Natural killer cell (primary cell): Measurements from ENCODE around the gene RBKS. TPM values are rescaled to one million over a fixed set of nuclear protein-coding genes. Genes with fewer than 3 reads are reported as not detected.

Experiments used
- ATAC-seq, 3 donors: fragments of 150-1000 bp in 2 of 3; fragments of 200-7000 bp in 1 of 3; cut with Tn5 transposase; 1 replicate in 1 of 3; 2 replicates in 2 of 3; pipeline ENCODE4 v1.10.0; 2021; ENCODE audit warnings: mild to moderate bottlenecking in 2 of 3, moderate library complexity in 2 of 3
- DNase-seq, 2 donors: peaks; one replicate each; pipeline versions ENCODE4 v3.0.0 to v3.0.0-alpha.2; 2013 to 2021; ENCODE audit warnings: mixed read lengths in 1 of 2
- H3K27ac ChIP-seq: one replicate; pipeline ENCODE4 v1.5.1; 2013; ENCODE audit warnings: mild to moderate bottlenecking, low read length
- H3K27me3 ChIP-seq: one replicate; pipeline ENCODE4 v1.6.1; 2013; ENCODE audit warnings: low read length; ENCODE audit not compliant: control insufficient read depth, insufficient read depth
- H3K36me3 ChIP-seq: one replicate; pipeline ENCODE4 v1.6.1; 2013; ENCODE audit warnings: low read length; ENCODE audit not compliant: control insufficient read depth, insufficient read depth
- H3K4me1 ChIP-seq: one replicate; pipeline ENCODE4 v1.6.1; 2013; ENCODE audit warnings: low read length; ENCODE audit not compliant: control insufficient read depth, insufficient read depth
- H3K4me3 ChIP-seq: one replicate; pipeline ENCODE4 v1.5.1; 2013; ENCODE audit warnings: low read length
- H3K9me3 ChIP-seq: one replicate; pipeline ENCODE4 v1.6.1; 2013; ENCODE audit warnings: low read length; ENCODE audit not compliant: control insufficient read depth, insufficient read depth
- H3K27ac Mint-ChIP-seq, 2 donors: one replicate each; pipeline ENCODE4 v1.8.0; 2022; ENCODE audit warnings: mild to moderate bottlenecking in 2 of 2, mixed read lengths in 2 of 2, moderate library complexity in 1 of 2
- H3K27me3 Mint-ChIP-seq, 2 donors: one replicate each; pipeline ENCODE4 v1.8.0; 2022; ENCODE audit warnings: low read depth in 2 of 2, mixed read lengths in 2 of 2
- H3K36me3 Mint-ChIP-seq: one replicate; pipeline ENCODE4 v1.8.0; 2022; ENCODE audit warnings: mixed read lengths
- H3K4me1 Mint-ChIP-seq, 2 donors: one replicate each; pipeline ENCODE4 v1.8.0; 2022; ENCODE audit warnings: mixed read lengths in 2 of 2
- H3K4me3 Mint-ChIP-seq: one replicate; pipeline ENCODE4 v1.8.0; 2022; ENCODE audit warnings: mild to moderate bottlenecking, moderate library complexity, mixed read lengths
- H3K9me3 Mint-ChIP-seq, 2 donors: one replicate each; pipeline ENCODE4 v1.8.0; 2022; ENCODE audit warnings: mixed read lengths in 2 of 2
- WGBS: methylation state at CpG from one replicate; pipeline ENCODE4 v1.1.7; 2013; ENCODE audit warnings: missing lambda C conversion rate; ENCODE audit not compliant: insufficient coverage; 5-methylcytosine and 5-hydroxymethylcytosine counted together
- intact Hi-C: fragments of 100-400 bp; cut with micrococcal nuclease; formaldehyde crosslinking; loops from one replicate; pipeline ENCODE4 v1.14.2; 2022
- total RNA-seq, 4 donors: library from RNA; stranded (reverse); fragments of 120-200 nt in 1 of 4; gene quantifications; one replicate each; pipeline versions ENCODE4 v1.2.3 to v1.2.4, GENCODE V29; 2013 to 2022
- TF ChIP-seq, protein P1 (sequence below): fragments of 200-600 bp; IDR thresholded peaks from one replicate; pipeline ENCODE4 v1.8.0; 2022; ENCODE audit warnings: antibody characterized with exemption

Gene RBKS
- total RNA-seq, 3 donors from 2014 or later (not counting 1 experiment from before 2014, with no cell fraction given): 11.5 to 20.9 (median 12.8) TPM

DNA sequence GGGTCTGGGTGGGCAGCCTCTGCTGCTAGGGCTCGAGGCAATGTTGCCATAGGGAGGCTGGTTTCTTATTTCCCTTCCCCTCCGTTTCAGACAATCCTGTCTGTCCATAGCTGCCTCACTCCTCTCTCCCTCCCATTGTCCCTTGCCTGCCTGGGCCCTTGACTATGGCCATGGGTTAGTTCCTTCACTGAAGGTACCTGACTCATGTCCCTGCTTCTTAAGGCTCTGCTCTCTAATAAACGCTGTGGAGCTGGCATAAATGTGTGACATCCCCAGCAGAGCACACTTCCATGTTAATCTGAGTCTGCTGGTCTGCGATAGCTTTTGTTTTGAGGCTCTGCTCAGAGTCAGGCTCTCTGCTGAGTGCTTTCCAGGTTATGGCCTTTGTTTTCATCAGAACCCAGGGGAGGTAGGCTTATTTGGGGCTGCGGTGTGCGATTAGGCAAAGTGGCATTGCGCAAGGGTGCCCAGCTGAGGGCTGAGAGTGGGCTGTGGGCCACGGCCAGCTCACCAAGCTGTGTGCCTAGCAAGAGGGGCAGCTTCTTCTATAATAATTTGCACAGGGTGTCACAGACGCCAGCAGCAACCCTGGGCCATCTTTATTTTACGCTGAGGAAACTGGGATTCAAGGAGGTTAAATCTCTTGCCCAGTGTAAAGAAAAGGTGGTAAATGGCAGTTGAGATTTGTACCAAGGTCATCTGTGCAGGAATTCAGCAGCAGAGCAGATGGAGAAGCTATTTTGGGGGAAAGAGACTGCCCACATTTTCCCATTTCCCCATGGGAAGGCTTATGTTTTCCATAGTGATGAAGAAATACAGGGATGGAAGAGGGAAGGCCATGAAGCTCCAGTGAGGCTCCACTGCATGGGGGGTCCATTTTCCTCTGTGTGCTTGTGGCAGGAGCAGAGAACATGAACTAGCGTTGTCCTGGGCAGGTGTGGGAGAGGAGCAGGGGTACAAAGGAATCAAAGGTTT lies 93.1 kb downstream of the RBKS start:
- Histone ChIP-seq H3K27me3 (no peaks in the 10 kb centered on the region), H3K27ac (no peak overlapping the region), H3K9me3 (no peaks in the 10 kb centered on the region), H3K4me1 (no peaks in the 10 kb centered on the region), H3K36me3 (no peaks in the 10 kb centered on the region), H3K4me3 (no peak overlapping the region)
- Mint-ChIP-seq H3K9me3 (no peaks in the 10 kb centered on the region), H3K4me1 (peaks cover 0 to 12% of the 10 kb centered on the region in 2 donors), H3K27me3 (no peaks in the 10 kb centered on the region), H3K27ac (no peak overlapping the region), H3K36me3 (no peaks in the 10 kb centered on the region), H3K4me3 (no peak overlapping the region)
- intact Hi-C loops: no loop called here
- ATAC-seq (peak in 1 of 3 donors; percentile 46), DNase-seq (no peak)
- WGBS: 85% methylated on average over 11 of the region's 11 CpGs
- TF ChIP-seq, protein P1, sequence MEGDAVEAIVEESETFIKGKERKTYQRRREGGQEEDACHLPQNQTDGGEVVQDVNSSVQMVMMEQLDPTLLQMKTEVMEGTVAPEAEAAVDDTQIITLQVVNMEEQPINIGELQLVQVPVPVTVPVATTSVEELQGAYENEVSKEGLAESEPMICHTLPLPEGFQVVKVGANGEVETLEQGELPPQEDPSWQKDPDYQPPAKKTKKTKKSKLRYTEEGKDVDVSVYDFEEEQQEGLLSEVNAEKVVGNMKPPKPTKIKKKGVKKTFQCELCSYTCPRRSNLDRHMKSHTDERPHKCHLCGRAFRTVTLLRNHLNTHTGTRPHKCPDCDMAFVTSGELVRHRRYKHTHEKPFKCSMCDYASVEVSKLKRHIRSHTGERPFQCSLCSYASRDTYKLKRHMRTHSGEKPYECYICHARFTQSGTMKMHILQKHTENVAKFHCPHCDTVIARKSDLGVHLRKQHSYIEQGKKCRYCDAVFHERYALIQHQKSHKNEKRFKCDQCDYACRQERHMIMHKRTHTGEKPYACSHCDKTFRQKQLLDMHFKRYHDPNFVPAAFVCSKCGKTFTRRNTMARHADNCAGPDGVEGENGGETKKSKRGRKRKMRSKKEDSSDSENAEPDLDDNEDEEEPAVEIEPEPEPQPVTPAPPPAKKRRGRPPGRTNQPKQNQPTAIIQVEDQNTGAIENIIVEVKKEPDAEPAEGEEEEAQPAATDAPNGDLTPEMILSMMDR: no peak

DNA sequence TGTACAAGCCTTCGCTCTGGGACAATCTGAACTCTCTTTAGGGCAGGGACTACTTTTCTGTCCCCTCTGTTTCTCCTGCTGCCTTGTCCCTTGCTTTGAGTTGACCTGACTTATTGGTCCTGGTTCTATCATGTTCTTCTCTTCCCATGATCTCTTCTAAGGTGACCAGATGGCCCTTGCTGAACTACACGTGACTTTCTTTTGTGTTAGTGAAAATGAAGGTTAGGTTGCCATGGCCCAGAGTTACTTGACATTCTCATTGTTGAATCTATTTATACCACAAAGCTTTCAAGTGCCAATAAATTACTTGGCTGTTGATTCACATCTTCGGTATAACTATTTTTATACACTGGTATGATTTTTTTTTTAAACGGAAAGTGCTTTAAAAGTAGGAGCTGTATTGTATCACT lies 94.3 kb downstream of the RBKS start:
- Mint-ChIP-seq H3K27me3 (no peaks in the 10 kb centered on the region), H3K4me3 (no peak overlapping the region), H3K4me1 (peaks cover 0 to 12% of the 10 kb centered on the region in 2 donors), H3K27ac (peak overlapping the region in 1 of 2 donors; percentile 32), H3K9me3 (no peaks in the 10 kb centered on the region), H3K36me3 (no peaks in the 10 kb centered on the region)
- 96% methylated on average over 1 of the region's 4 CpGs for WGBS
- Histone ChIP-seq H3K9me3 (no peaks in the 10 kb centered on the region), H3K4me3 (no peak overlapping the region), H3K4me1 (no peaks in the 10 kb centered on the region), H3K27ac (no peak overlapping the region), H3K27me3 (no peaks in the 10 kb centered on the region), H3K36me3 (no peaks in the 10 kb centered on the region)
- intact Hi-C loops: no loop called here
- ATAC-seq (no peak), DNase-seq (no peak)
- TF ChIP-seq, protein P1: no peak

DNA sequence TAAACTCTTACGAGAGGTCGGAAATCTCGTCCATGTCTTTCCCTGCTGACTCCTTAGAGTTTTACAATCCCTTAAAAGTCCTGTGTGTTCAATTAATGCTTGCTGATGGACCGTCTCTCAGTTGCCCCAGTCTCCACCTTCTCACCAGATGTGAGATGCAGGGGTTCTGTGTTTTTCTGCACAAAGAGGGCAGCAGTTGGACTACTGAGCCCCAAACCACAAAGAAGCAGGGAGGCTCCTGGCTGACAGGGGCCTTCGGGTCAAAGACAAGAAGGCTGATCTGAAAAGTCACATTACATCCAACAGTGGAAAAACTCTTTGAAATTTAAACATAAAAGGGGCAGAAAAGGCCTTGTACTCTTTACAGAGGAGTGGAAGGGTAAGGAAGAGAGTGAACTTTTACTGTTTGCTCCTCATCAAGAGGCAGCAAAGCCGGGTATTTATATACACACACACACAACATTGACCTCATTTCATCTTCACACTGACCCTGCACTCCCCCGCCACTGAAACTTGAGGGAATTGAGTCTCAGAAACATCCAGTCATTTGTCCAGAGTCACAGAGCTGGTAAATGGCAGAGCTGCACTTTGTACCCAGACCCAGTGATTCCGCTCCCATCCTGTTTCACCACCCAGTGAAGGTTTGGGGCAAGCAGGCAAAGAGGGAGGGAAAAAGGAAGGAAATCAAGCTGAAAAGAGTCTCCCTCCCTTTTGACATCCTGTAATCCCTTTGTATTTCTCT lies 94.9 kb downstream of the RBKS start:
- Histone ChIP-seq H3K4me3 (no peak overlapping the region), H3K4me1 (no peaks in the 10 kb centered on the region), H3K36me3 (no peaks in the 10 kb centered on the region), H3K9me3 (no peaks in the 10 kb centered on the region), H3K27ac (no peak overlapping the region), H3K27me3 (no peaks in the 10 kb centered on the region)
- peak overlapping the region in 1 of 2 donors; percentile 32 for H3K27ac Mint-ChIP-seq
- 65% methylated on average over 8 of the region's 8 CpGs for WGBS
- TF ChIP-seq, protein P1: no peak
- H3K4me3 Mint-ChIP-seq: no peak overlapping the region
- H3K9me3 Mint-ChIP-seq: no peaks in the 10 kb centered on the region
- no peak for DNase-seq
- H3K4me1 Mint-ChIP-seq: peaks cover 0 to 12% of the 10 kb centered on the region in 2 donors
- H3K36me3 Mint-ChIP-seq: no peaks in the 10 kb centered on the region
- H3K27me3 Mint-ChIP-seq: no peaks in the 10 kb centered on the region
- intact Hi-C loops: no loop called here
- no peak for ATAC-seq
